Activated CD8-positive, alpha-beta T cell treated with anti-CD3 and anti-CD28 coated beads for 36 hours (primary cell): ENCODE data around the gene INTS4. TPM values are rescaled to one million over a fixed set of nuclear protein-coding genes. Genes with fewer than 3 reads are reported as not detected.
"Not testable (repeated sequence)": the region's sequence is repeated elsewhere in the genome, so short reads cannot be mapped to it uniquely, and the experiment has no call there.

Experiments
- ATAC-seq: fragments of 200-7000 bp; cut with Tn5 transposase; one replicate; pipeline ENCODE4 v1.10.0; 2021; ENCODE audit warnings: mild to moderate bottlenecking, moderate library complexity
- CTCF ChIA-PET: fragments of 350-600 bp; sonication (Branson Sonifier 250); formaldehyde crosslinking; loops from one replicate; lab custom pipeline; 2021; ENCODE audit warnings: antibody characterized with exemption; lab: Charles Lee
- POLR2A ChIA-PET: fragments of 350-600 bp; sonication (Branson Sonifier 250); formaldehyde crosslinking; loops from one replicate; lab custom pipeline; 2021; ENCODE audit warnings: antibody characterized with exemption; lab: Charles Lee
- DNase-seq: peaks from one replicate; pipeline ENCODE4 v3.0.0-alpha.2; 2020
- H3K27ac Mint-ChIP-seq: one replicate; pipeline ENCODE4 v1.8.0; 2021; ENCODE audit warnings: mild to moderate bottlenecking, mixed read lengths
- H3K27me3 Mint-ChIP-seq: one replicate; pipeline ENCODE4 v1.8.0; 2021; ENCODE audit warnings: mixed read lengths
- H3K36me3 Mint-ChIP-seq: one replicate; pipeline ENCODE4 v1.8.0; 2021; ENCODE audit warnings: low read depth, mixed read lengths
- H3K4me1 Mint-ChIP-seq: one replicate; pipeline ENCODE4 v1.8.0; 2021; ENCODE audit warnings: low read depth, mixed read lengths
- H3K4me3 Mint-ChIP-seq: one replicate; pipeline ENCODE4 v1.8.0; 2021; ENCODE audit warnings: mild to moderate bottlenecking, moderate library complexity, mixed read lengths
- H3K9me3 Mint-ChIP-seq: one replicate; pipeline ENCODE4 v1.8.0; 2021; ENCODE audit warnings: mixed read lengths
- intact Hi-C: fragments of 100-400 bp; cut with micrococcal nuclease; formaldehyde crosslinking; loops from one replicate; pipeline ENCODE4 v1.10.0; 2022
- total RNA-seq, 2 experiments: library from RNA; stranded (reverse); gene quantifications; one replicate each; pipeline ENCODE4 v1.2.3, GENCODE V29; 2021
- TF ChIP-seq, protein P1 (sequence below): fragments of 200-600 bp; IDR thresholded peaks from one replicate; pipeline ENCODE4 v1.8.0; 2022; ENCODE audit warnings: antibody characterized with exemption, mild to moderate bottlenecking

Gene INTS4
- total RNA-seq, 2 experiments from 2014 or later = 44.4 to 45.8 TPM

DNA sequence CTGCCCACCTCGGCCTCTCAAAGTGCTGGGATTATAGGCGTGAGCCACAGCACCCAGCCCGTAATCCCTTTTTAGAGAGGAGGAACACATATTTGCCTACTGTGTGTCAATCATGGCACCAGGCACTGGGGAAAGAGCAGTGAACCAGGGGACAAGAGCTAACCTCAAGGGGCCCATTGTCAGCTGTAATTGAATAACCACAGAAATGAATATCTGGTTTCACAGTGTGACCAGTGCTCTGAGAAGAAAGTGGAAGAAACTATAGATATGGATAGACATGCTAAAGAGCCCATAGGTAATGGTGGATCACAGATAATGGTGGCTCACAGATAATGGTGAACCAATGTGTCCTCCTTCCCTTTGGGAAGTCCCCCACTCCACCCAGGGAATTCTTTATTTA lies 37.2 kb upstream of the INTS4 start:
- ATAC-seq (no peak), DNase-seq (no peak)
- no peak overlapping the region for H3K4me3 Mint-ChIP-seq
- ChIA-PET POLR2A (no interaction called here), CTCF (interaction anchor here (1.1 to 2.3 kb wide), 2 partner anchors 13 to 17 kb away, joined by 3 to 19 read pairs; no protein-coding TSS in a partner anchor)
- H3K27me3 Mint-ChIP-seq = no peaks in the 10 kb centered on the region
- peaks cover 4% of the 10 kb centered on the region for H3K4me1 Mint-ChIP-seq
- intact Hi-C loops = no loop called here
- no peaks in the 10 kb centered on the region for H3K36me3 Mint-ChIP-seq
- H3K9me3 Mint-ChIP-seq = no peaks in the 10 kb centered on the region
- TF ChIP-seq, protein P1, sequence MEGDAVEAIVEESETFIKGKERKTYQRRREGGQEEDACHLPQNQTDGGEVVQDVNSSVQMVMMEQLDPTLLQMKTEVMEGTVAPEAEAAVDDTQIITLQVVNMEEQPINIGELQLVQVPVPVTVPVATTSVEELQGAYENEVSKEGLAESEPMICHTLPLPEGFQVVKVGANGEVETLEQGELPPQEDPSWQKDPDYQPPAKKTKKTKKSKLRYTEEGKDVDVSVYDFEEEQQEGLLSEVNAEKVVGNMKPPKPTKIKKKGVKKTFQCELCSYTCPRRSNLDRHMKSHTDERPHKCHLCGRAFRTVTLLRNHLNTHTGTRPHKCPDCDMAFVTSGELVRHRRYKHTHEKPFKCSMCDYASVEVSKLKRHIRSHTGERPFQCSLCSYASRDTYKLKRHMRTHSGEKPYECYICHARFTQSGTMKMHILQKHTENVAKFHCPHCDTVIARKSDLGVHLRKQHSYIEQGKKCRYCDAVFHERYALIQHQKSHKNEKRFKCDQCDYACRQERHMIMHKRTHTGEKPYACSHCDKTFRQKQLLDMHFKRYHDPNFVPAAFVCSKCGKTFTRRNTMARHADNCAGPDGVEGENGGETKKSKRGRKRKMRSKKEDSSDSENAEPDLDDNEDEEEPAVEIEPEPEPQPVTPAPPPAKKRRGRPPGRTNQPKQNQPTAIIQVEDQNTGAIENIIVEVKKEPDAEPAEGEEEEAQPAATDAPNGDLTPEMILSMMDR = no peak
- no peak overlapping the region for H3K27ac Mint-ChIP-seq

DNA sequence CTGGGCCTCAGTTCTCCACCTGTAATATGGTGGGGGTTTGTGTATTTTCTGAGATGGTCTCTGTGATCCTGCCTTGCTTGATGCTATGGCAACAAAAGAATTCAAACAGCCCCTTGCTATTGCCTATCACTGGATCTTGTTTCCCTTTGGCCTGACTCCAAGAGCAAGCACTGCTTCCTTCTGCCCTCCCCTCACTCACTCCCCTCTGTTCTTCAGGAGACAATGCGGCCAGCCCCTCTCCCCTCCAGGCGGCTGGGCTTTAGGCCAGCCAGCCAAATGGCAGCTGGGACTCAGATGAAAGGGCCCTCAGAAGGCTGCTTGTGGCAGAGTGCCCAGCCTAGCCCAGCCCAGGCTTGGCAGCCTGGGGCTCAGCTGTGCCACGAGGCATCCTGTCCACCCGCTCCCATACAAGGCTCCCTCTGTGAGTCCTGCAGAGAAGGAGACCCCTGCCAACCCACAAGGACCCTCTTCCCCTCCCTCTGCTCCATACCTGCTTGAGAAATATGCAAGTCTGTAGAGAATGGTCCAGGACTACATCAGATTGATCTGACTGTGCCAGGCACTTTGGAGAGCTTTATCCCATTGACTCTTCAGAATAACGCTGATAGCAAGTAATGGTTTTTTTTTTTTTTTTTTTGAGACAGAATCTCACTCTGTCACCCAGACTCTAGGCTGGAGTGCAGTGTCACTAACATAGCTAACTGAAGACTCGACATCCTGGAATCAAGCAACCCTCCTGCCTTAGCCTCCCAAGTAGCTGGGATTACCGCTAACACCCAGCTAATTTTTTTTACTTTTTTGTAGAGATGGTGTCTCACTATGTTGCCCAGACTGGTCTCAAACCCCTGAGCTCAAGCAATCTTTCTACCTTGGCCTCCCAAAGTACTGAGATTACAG lies 36.2 kb upstream of the INTS4 start:
- ATAC-seq = no peak
- Mint-ChIP-seq H3K4me3 (no peak overlapping the region), H3K27me3 (no peaks in the 10 kb centered on the region), H3K4me1 (peaks cover 4% of the 10 kb centered on the region), H3K27ac (no peak overlapping the region), H3K36me3 (no peaks in the 10 kb centered on the region), H3K9me3 (no peaks in the 10 kb centered on the region)
- ChIA-PET POLR2A (no interaction called here), CTCF (interaction anchor here (1.1 to 2.3 kb wide), 3 partner anchors 14 to 18 kb away, joined by 3 to 19 read pairs (median 4); no protein-coding TSS in a partner anchor)
- DNase-seq = no peak
- TF ChIP-seq, protein P1 = no peak
- intact Hi-C loops = no loop called here

DNA sequence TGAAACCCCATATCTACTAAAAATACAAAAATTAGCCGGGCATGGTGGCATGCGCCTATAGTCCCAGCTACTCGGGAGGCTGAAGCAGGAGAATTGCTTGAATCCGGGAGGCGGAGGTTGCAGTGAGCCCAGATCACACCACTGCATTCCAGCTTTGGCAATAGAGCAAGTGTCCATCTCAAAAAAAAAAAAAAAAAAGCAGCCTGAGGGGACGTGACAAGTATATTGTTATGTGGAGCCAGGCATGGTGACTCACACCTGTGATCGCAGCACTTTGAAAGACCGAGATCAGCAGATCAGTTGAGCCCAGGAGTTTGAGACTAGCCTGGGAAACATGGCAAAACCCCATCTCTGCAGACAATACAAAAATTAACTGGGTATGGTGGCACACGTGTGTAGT lies 34.0 kb upstream of the INTS4 start:
- intact Hi-C loops, H3K27ac Mint-ChIP-seq, H3K4me3 Mint-ChIP-seq, H3K9me3 Mint-ChIP-seq, CTCF ChIA-PET, ATAC-seq, H3K4me1 Mint-ChIP-seq, H3K36me3 Mint-ChIP-seq, POLR2A ChIA-PET, DNase-seq, H3K27me3 Mint-ChIP-seq: not testable (repeated sequence)

DNA sequence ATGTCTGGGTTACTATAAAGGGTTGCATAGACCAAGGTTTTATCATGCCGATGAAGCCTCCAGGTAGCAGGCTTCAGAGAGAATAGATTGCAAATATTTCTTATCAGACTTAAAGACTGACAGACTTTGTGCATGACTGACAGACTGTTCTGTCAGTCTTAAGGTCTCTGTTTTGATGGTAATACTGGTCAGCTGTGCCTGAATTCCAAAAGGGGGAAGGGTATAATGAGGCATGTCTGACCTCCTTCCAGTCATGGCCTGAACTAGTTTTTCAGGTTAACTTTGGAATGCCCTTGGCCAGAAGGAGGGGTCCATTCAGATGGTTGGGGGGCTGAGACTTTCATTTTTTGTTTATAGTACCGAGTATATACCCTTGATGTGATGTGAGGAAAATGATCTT lies 33.3 kb upstream of the INTS4 start:
- Mint-ChIP-seq H3K27me3 (peaks cover 1% of the 10 kb centered on the region), H3K4me1 (no peaks in the 10 kb centered on the region), H3K9me3 (no peaks in the 10 kb centered on the region), H3K27ac (no peak overlapping the region), H3K36me3 (no peaks in the 10 kb centered on the region), H3K4me3 (no peak overlapping the region)
- ChIA-PET CTCF (interaction anchor here (1.1 kb wide), 1 partner anchor 18 kb away, joined by 3 read pairs; no protein-coding TSS in a partner anchor), POLR2A (no interaction called here)
- TF ChIP-seq, protein P1 = no peak
- intact Hi-C loops = no loop called here
- ATAC-seq (no peak), DNase-seq (no peak)

DNA sequence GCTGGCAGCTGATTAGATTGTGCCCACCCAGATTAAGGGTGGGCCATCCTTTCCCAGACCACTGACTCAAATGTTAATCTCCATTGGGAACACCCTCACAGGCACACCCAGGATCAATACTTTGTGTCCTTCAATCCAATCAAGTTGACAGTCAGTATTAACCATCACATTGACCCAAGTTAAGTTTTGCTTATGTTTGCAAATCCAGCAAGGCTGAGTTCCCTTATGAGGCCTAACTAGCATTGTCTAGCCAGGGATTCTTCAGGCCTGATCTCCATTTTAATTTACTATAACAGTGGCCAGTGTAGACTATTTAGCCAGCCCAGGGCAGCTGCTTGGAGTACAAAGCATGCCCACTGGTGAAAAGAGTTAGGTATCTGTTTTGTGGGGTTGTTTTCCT lies 30.9 kb upstream of the INTS4 start:
- Mint-ChIP-seq H3K4me3 (no peak overlapping the region), H3K36me3 (no peaks in the 10 kb centered on the region), H3K9me3 (no peaks in the 10 kb centered on the region), H3K4me1 (no peaks in the 10 kb centered on the region), H3K27ac (no peak overlapping the region), H3K27me3 (peaks cover 12% of the 10 kb centered on the region)
- intact Hi-C loops = no loop called here
- TF ChIP-seq, protein P1 = no peak
- ChIA-PET CTCF (no interaction called here), POLR2A (no interaction called here)
- ATAC-seq (no peak), DNase-seq (no peak)
